GM20431 (cell line): ENCODE measurements around the gene CDC42EP2.

Experiments
- in situ Hi-C: fragments of 300-500 bp; cut with MseI, MboI; formaldehyde crosslinking; loops from one replicate; pipeline ENCODE4 v1.15.0; 2020; ENCODE audit warnings: low sequenced_read_pairs; ENCODE audit not compliant: unreplicated experiment

Gene CDC42EP2

GRCh38 chr11:65354265-65355012 is 39.8 kb downstream of the CDC42EP2 start, which contains the start of gene TIGD3:
TSS of gene TIGD3 (plus strand) at chr11:65354751. CDS start at chr11:65355809, 1,058 bp downstream.
- in situ Hi-C loops = no loop called here

DNA sequence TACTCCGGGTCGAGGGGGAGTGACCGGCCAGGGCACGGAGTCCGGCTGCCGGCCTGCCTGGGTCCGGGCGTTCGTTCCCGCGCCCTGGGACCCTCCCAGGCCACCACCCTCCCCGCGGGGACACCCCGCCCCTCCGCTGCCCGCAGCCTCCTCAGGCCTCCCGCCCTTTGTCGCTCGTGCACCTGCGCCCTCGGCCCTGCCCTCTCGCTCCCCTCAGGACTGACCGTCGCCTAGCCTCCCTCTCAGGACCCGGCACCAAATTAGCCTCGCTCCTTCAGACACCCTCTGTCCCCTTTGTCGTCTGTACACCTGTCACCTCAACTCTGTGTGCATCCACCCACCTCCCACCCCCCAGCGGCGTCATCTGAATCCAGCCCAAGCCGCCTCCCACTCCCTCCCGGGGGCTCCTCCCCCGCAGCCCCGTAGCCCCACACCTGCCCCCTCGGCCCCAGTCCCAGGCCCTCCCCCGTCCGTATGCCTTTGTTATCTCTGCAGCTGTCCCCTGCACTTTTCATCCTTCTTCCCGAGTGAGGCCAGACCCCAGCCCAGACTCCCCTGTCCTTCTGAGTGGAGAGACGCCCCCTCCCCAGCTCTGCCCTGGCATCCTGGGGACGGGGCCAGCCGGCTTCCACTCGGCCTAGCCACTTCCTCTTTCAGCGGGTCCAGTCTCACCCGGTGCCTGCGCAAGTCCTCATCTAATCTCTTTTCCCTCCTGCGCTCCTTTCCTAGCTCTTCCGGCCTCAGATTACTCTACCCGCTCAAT is 40.5 kb downstream of the CDC42EP2 start:
- in situ Hi-C loops = no loop called here

- in situ Hi-C loops = no loop called here
Measured at GRCh38 chr11:65355776-65356393, 41.2 kb downstream of the CDC42EP2 start.

DNA sequence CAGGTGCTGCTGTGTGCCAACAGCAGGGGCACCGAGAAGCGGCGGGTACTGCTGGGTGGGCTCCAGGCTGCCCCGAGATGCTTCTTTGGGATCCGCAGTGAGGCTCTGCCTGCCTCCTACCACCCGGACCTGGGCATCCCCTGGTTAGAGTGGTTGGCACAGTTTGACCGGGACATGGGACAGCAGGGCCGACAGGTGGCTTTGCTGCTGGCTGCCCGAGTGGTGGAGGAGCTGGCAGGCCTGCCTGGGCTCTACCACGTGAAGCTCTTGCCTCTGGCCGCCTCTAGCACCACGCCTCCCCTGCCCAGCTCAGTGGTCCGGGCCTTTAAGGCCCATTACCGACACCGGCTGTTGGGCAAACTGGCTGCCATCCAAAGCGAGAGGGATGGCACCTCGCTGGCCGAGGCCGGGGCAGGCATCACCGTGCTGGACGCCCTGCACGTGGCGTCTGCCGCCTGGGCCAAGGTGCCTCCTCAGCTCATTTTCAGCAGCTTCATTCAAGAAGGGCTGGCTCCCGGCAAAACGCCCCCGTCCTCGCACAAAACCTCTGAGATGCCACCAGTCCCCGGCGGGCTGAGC is 41.8 kb downstream of the CDC42EP2 start:
- in situ Hi-C loops = no loop called here

DNA sequence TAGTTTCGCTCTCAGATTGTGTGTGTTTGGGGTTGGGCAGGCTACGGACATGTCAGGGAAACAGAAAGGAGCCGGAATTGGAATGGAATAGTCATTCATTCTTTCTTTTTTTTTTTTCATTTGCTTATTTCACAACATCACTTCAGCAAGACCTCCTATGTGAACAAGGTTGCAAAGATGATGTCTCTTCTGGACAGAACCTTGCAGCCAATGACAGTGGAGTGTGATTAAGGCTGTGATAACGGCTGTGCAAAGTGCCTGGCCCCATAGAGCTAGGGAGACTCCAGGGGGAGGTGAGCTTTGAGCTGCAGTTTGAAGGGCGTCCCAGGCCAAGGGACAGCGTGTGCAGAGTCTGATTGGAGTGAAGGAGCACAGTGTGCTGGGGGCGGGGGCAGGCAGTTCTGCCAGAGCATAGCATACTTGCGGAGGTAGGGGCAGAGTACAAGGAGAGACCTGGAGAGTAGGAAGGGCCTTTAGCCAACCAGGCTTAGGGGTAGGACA is 43.2 kb downstream of the CDC42EP2 start:
- in situ Hi-C loops = no loop called here

DNA sequence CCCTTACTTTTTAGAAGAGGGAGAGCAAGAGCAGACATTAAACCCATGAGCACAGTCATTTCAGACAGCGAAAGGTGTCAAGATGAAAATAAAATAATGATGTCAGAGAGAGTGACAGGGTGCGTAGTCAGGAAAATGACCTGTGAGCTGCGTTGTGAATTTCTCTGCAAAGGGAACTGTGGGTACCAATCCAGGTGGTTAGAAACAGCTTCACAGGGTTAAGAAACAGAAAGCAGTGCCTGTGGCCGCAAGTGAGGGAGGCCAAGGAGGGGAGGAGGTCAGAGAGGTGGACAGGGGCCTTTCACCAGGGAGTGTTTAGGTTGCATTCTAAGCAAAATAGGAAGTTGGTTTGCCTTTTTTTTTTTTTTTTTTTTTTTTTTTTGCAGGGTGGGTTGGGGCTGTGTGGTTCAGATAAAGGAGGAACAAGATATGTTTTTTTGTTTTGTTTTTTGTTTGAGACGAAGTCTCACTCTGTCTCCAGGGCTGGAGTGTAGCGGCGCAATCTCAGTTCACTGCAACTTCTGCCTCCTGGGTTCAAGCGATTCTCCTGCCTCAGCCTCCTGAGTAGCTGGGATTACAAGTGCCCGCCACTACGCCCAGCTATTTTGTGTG is 47.8 kb downstream of the CDC42EP2 start:
- in situ Hi-C loops = no loop called here

- in situ Hi-C loops = no loop called here
Measured at GRCh38 chr11:65362966-65363365, 48.3 kb downstream of the CDC42EP2 start.

DNA sequence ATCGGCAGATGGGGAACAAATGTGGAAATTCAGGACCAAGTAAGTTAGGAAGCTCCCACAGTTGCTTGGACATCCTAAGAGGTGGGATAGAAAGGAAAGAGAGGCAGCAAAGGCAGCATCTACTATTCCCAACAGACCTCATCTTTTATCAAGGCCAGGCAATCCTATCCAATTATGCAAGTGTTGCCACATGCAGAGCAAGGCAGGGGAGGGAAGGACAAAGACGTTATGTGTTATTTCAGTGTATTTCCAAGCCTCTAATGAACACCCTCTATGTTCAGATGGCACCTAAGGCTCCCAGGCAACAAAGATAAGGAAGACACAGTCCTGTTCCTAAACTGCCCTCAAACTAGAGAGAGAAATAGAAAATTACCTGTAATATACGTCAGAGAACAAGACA is 49.1 kb downstream of the CDC42EP2 start:
- in situ Hi-C loops = no loop called here

DNA sequence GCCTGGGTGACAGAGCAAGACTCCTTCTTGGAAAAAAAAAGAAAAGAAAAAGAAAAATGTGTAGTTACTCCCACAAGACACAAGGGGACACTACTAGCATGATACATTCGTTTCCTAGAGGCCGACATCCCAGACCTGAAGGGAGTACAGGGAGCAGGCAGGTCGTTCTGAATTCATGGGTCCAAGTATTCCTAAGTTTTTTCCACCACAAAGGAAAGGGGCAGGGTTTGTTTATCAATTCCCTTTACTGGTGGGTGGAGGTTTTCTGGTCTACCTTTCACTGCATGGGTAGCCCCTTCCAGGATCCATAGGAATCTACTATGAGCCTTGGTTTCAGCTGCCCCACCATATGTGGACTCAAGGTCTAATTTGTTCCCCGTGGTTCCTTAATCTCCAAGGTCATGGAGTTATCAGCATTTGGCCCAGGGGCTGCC is 51.7 kb downstream of the CDC42EP2 start:
- in situ Hi-C loops = no loop called here

- in situ Hi-C loops = no loop called here
Measured at GRCh38 chr11:65370659-65371049, 56.0 kb downstream of the CDC42EP2 start.
